ENCODE data around the gene NPFFR1. TPM values are rescaled to one million over a fixed set of nuclear protein-coding genes. Genes with fewer than 3 reads are reported as not detected.

Gene NPFFR1
- total RNA-seq, 1 experiment from 2014 or later = not detected

DNA sequence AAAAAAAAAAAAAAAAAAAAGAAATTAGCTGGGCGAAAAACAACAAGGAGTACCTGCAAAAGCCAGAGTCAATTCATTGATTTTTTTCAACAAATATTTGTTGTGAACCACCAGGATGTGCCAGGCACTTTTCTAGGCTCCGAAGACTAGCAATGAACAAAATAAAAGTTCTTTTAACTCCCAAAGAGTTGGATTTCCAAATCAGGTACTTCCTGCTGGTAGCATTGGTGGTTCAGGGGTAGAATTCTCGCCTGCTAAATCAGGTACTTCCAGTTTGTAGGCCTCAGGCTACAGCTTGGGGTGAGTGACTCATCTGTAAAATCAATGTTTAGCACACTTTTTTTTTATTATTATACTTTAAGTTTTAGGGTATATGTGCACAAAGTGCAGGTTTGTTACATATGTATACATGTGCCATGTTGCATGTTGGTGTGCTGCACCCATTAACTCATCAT lies 61.4 kb downstream of the NPFFR1 start:
- H3K27ac ChIP-seq (ENCODE audit: insufficient read length, low read depth, low read length) = no peak overlapping the region
- no peak overlapping the region for H3T11ph ChIP-seq (ENCODE audit: low read length)
- no peak overlapping the region for H3K4me3 Mint-ChIP-seq
- no peaks in the 10 kb centered on the region for H3K4me1 Mint-ChIP-seq
- no peak overlapping the region for H3K9ac ChIP-seq (ENCODE audit: extremely low read depth, insufficient read length, low read length)
- no peak overlapping the region for H2BK15ac ChIP-seq (ENCODE audit: low read depth, low read length)
- no peak overlapping the region for H3K56ac ChIP-seq (ENCODE audit: insufficient read length, low read depth, low read length)
- no peaks in the 10 kb centered on the region for H3K79me1 ChIP-seq (ENCODE audit: insufficient read depth, low read depth, low read length, poor library complexity, severe bottlenecking)
- no peak overlapping the region for H2BK20ac ChIP-seq (ENCODE audit: low read depth, low read length, poor library complexity, severe bottlenecking)
- no peak overlapping the region for H2AK5ac ChIP-seq (ENCODE audit: insufficient read length, low read length)
- no peaks in the 10 kb centered on the region for H3K9me3 ChIP-seq (ENCODE audit: control insufficient read depth, low read depth, low read length)
- no peaks in the 10 kb centered on the region for H4K20me1 ChIP-seq (ENCODE audit: control insufficient read depth, insufficient read depth, insufficient read length)
- no peak overlapping the region for H3K23ac ChIP-seq (ENCODE audit: insufficient read length, low read depth, low read length)
- H3K4me1 ChIP-seq (ENCODE audit: insufficient read depth, low read length) = no peaks in the 10 kb centered on the region
- no peak overlapping the region for H3K14ac ChIP-seq (ENCODE audit: insufficient read depth, low read length)
- TF ChIP-seq, protein P1, sequence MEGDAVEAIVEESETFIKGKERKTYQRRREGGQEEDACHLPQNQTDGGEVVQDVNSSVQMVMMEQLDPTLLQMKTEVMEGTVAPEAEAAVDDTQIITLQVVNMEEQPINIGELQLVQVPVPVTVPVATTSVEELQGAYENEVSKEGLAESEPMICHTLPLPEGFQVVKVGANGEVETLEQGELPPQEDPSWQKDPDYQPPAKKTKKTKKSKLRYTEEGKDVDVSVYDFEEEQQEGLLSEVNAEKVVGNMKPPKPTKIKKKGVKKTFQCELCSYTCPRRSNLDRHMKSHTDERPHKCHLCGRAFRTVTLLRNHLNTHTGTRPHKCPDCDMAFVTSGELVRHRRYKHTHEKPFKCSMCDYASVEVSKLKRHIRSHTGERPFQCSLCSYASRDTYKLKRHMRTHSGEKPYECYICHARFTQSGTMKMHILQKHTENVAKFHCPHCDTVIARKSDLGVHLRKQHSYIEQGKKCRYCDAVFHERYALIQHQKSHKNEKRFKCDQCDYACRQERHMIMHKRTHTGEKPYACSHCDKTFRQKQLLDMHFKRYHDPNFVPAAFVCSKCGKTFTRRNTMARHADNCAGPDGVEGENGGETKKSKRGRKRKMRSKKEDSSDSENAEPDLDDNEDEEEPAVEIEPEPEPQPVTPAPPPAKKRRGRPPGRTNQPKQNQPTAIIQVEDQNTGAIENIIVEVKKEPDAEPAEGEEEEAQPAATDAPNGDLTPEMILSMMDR (conservative IDR thresholded peaks at IDR 0.05) = no peak
- no peaks in the 10 kb centered on the region for H3K23me2 ChIP-seq (ENCODE audit: insufficient read length, low read depth, low read length, poor library complexity, severe bottlenecking)
- peaks cover 4% of the 10 kb centered on the region; the same call in 1 of the 2 replicates for H3K79me2 ChIP-seq (ENCODE audit: insufficient read depth, low read length)
- no peaks in the 10 kb centered on the region for H3K9me3 Mint-ChIP-seq
- peaks cover 0 to 20% (median 7%) of the 10 kb centered on the region in 3 experiments; a peak in 4 of 7 replicates for H3K36me3 Mint-ChIP-seq (ENCODE audit: insufficient read depth in 1 of 3, low read depth in 3 of 3)
- no peak overlapping the region for H2AFZ ChIP-seq (ENCODE audit: low read length)
- no peaks in the 10 kb centered on the region for H3K27me3 Mint-ChIP-seq (ENCODE audit: low read depth)
- no peak overlapping the region for H3K4ac ChIP-seq (ENCODE audit: low read depth, low read length)
- no peak overlapping the region for H3K18ac ChIP-seq (ENCODE audit: insufficient read length, low read depth, low read length)
- no peak for DNase-seq
- H3K27me3 ChIP-seq (ENCODE audit: insufficient read depth, low read length) = no peaks in the 10 kb centered on the region
- H4K91ac ChIP-seq (ENCODE audit: insufficient read length, low read depth, low read length) = no peak overlapping the region
- H3K4me2 ChIP-seq (ENCODE audit: insufficient read depth, insufficient read length, low read length) = no peak overlapping the region
- WGBS (ENCODE audit: extremely low coverage, insufficient read length, low lambda C conversion rate) = no CpG with 5 or more reads among the region's 3 CpGs
- no peak overlapping the region for H2BK120ac ChIP-seq (ENCODE audit: low read depth, low read length, poor library complexity, severe bottlenecking)
- no peak overlapping the region for H2BK5ac ChIP-seq (ENCODE audit: insufficient read length, low read length)
- H4K5ac ChIP-seq (ENCODE audit: insufficient read length, low read depth, low read length) = no peak overlapping the region
- H4K8ac ChIP-seq (replicated peaks; ENCODE audit: insufficient read length, low read depth, low read length) = no peak overlapping the region
- H3K27ac Mint-ChIP-seq = no peak overlapping the region
- H2BK12ac ChIP-seq (ENCODE audit: insufficient read length, low read depth, low read length) = no peak overlapping the region
